Gastroesophageal sphincter (tissue), 3 donors: ENCODE measurements around the gene FAM83E.

Experiments
- CTCF ChIP-seq, 4 experiments: fragments of 200-600 bp in 2 of 4; fragments of 450-650 bp in 2 of 4; sonication (generic) in 1 of 4; IDR thresholded peaks; one replicate each; pipeline ENCODE4 v1.5.1; 2017 to 2019; ENCODE audit warnings: antibody characterized with exemption in 4 of 4, mild to moderate bottlenecking in 2 of 4, moderate library complexity in 2 of 4
- POLR2A ChIP-seq, 2 donors: fragments of 450-650 bp; IDR thresholded peaks; one replicate each; pipeline ENCODE4 v1.6.1; 2017; ENCODE audit warnings: antibody characterized with exemption in 2 of 2, mild to moderate bottlenecking in 2 of 2, moderate library complexity in 1 of 2

GRCh38 chr19:48616041-48616436 lies 1.2 kb upstream of the FAM83E start:
- TF ChIP-seq CTCF (IDR thresholded peaks at IDR 0.05) (no peak), POLR2A (IDR thresholded peaks at IDR 0.05) (no peak)
